GM12801 (cell line): ENCODE results near the gene RNF220.

Experiments used
- TF ChIP-seq, protein P1 (sequence below): IDR thresholded peaks from one replicate; pipeline ENCODE4 v1.5.1; 2011; ENCODE audit warnings: control low read depth; ENCODE audit not compliant: insufficient read length; ENCODE audit errors: extremely low read depth

Gene RNF220

DNA sequence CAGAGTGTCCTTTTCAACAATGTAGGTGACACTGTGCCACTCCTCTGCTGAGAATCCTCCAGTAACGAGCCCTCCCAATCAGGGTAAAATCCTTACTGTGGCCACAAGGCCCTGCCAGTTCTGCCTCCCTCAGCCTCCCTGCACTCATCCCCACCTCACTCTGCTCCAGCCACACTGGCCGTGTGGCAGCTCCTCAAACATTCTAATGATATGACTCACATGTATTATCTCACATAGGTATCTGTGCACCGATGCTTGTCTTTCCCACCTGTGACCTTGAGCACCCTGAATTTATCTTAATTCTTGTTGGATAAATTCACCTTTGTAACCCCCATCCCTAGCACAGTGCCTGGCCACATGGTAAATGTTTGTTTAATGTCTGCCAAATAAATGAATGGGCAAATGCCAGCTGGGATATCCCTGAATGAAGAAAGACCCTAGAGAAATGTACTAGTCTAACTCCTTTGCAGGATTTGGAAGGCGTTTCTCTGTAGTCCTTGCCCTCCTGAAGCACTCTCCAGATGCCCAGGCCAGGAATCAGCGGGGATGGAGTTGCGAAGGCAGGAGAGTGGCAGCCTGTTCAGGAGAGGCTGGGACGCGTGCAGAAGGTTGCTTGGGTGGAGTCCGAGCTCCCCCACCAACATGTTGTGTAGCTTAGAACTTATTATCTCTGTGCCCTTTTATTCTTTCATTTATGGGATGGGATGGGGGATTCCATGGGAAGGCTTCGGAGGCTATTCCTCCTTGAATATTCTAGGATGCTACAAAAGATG, 163.3 kb downstream of the RNF220 start:
- TF ChIP-seq, protein P1, sequence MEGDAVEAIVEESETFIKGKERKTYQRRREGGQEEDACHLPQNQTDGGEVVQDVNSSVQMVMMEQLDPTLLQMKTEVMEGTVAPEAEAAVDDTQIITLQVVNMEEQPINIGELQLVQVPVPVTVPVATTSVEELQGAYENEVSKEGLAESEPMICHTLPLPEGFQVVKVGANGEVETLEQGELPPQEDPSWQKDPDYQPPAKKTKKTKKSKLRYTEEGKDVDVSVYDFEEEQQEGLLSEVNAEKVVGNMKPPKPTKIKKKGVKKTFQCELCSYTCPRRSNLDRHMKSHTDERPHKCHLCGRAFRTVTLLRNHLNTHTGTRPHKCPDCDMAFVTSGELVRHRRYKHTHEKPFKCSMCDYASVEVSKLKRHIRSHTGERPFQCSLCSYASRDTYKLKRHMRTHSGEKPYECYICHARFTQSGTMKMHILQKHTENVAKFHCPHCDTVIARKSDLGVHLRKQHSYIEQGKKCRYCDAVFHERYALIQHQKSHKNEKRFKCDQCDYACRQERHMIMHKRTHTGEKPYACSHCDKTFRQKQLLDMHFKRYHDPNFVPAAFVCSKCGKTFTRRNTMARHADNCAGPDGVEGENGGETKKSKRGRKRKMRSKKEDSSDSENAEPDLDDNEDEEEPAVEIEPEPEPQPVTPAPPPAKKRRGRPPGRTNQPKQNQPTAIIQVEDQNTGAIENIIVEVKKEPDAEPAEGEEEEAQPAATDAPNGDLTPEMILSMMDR, result no peak

DNA sequence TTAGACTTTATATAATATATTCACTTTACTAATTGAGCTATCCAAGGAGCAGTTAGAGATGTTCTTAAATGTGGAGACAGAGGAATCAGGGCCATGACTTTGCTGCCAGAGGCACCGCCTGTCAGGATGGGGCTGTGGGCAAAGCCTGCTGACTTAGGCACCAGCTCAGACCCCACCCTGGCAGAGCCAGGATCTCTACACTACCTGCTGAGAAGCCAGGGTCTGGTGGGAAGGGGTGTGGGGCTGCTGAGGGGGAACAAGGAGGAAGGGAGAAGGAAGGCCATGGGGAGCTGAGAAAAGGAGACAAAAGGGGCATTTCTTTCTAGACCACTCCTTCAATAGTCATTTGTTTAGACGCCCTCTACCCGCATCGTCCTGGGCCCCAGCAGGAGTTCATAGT, 164.4 kb downstream of the RNF220 start:
- TF ChIP-seq, protein P1, result no peak

GRCh38 chr1:44571712-44572571, 166.9 kb downstream of the RNF220 start:
- TF ChIP-seq, protein P1, result no peak

DNA sequence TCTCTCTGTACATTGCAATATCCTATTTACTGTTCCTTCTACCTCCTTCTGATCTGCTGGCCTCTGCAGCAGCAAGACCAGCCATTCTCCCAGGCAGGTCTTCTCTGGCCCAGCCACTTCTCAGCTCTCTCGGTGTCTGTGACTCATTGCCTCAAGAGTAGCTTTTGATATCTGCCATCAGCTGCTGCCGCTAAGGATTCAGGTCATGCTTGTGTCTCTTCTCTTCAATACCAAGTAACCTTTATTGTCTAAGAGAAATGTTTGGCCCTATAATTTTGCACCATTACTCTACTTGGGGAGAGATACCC, 167.5 kb downstream of the RNF220 start:
- TF ChIP-seq, protein P1, result no peak

DNA sequence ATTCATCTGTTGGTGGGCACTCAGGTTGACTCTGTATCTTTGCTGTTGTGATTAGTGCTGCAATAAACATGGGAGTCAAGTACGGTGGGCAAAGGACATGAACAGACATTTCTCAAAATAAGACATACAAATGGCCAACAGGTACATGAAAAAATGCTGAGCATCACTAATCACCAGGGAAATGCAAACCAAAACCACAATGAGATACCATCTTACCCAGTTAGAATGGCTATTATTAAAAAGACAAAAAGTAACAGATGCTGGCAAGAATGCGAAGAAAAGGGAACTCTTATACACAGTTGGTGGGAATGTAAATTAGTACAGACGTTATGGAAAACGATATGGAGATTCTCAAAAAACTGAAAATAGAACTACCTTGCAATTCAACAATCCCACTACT, 170.3 kb downstream of the RNF220 start:
- TF ChIP-seq, protein P1, result no peak

- TF ChIP-seq, protein P1, result no peak
These were observed 171.5 kb downstream of the RNF220 start for GRCh38 chr1:44576456-44577150.

DNA sequence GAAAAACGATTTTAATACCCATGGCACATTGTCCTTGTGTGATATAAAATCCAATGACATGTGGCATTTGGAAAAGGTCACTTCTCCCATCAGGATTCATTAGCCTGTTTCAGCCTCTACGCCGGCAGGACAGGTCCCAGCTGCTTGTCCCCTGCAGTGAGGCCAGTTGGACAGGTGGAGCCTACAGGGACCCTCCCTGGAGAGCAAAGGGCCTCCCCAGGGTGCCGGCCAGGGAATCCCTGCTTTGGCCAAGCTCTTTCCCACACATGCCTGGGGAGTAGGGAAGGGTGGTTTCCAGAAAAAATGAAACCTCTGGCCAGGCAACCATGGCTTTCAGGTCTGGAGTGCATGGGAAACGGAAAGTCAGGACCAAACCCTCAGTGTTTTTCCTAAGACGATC, 176.2 kb downstream of the RNF220 start:
- TF ChIP-seq, protein P1, result no peak
